Right lobe of liver (tissue), 4 donors: ENCODE results near the gene TATDN2.

Experiments
- POLR2A ChIP-seq: fragments of 450-650 bp; IDR thresholded peaks from one replicate; pipeline ENCODE4 v1.6.1; 2017; ENCODE audit warnings: antibody characterized with exemption, mild to moderate bottlenecking
- TF ChIP-seq, protein P1 (sequence below), 4 donors: fragments of 200-600 bp in 3 of 4; fragments of 450-650 bp in 1 of 4; IDR thresholded peaks; one replicate each; pipeline versions ENCODE4 v1.5.1 to v1.8.0; 2016 to 2022; ENCODE audit warnings: antibody characterized with exemption in 4 of 4, mild to moderate bottlenecking in 2 of 4
- donor health status: DM: no; HTN: no; CAD: no.
- donor health status: DM: no; HTN: no; CAD: no.
- donor health status: DM: no; HTN: yes; CAD: no.

DNA sequence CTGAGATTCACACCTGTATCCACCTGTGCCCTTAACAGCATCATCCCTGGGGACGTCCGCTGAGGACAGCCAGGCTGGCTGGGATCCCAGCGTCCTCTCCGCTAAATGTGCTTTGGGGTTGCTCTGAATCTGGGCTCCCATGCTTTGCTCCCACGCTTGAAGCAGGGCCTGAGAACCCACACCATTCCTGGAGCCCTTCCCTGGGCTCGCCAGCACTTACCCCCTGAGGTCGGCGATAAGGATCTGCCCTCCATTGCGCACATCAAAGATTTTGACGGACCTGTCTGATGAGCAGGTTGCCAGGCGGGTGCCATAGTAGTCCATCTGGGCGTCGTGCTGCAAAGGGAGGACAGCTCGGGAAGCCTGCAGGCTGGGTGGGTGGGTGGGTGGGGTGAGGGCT, 66.8 kb downstream of the TATDN2 start:
- TF ChIP-seq POLR2A: no peak
- TF ChIP-seq, protein P1, sequence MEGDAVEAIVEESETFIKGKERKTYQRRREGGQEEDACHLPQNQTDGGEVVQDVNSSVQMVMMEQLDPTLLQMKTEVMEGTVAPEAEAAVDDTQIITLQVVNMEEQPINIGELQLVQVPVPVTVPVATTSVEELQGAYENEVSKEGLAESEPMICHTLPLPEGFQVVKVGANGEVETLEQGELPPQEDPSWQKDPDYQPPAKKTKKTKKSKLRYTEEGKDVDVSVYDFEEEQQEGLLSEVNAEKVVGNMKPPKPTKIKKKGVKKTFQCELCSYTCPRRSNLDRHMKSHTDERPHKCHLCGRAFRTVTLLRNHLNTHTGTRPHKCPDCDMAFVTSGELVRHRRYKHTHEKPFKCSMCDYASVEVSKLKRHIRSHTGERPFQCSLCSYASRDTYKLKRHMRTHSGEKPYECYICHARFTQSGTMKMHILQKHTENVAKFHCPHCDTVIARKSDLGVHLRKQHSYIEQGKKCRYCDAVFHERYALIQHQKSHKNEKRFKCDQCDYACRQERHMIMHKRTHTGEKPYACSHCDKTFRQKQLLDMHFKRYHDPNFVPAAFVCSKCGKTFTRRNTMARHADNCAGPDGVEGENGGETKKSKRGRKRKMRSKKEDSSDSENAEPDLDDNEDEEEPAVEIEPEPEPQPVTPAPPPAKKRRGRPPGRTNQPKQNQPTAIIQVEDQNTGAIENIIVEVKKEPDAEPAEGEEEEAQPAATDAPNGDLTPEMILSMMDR (IDR thresholded peaks at IDR 0.05): no peak
